ENCODE results near the gene MMRN1.
"Not testable (repeated sequence)": the region's sequence is repeated elsewhere in the genome, so short reads cannot be mapped to it uniquely, and the experiment has no call there.

Gene MMRN1, protein sequence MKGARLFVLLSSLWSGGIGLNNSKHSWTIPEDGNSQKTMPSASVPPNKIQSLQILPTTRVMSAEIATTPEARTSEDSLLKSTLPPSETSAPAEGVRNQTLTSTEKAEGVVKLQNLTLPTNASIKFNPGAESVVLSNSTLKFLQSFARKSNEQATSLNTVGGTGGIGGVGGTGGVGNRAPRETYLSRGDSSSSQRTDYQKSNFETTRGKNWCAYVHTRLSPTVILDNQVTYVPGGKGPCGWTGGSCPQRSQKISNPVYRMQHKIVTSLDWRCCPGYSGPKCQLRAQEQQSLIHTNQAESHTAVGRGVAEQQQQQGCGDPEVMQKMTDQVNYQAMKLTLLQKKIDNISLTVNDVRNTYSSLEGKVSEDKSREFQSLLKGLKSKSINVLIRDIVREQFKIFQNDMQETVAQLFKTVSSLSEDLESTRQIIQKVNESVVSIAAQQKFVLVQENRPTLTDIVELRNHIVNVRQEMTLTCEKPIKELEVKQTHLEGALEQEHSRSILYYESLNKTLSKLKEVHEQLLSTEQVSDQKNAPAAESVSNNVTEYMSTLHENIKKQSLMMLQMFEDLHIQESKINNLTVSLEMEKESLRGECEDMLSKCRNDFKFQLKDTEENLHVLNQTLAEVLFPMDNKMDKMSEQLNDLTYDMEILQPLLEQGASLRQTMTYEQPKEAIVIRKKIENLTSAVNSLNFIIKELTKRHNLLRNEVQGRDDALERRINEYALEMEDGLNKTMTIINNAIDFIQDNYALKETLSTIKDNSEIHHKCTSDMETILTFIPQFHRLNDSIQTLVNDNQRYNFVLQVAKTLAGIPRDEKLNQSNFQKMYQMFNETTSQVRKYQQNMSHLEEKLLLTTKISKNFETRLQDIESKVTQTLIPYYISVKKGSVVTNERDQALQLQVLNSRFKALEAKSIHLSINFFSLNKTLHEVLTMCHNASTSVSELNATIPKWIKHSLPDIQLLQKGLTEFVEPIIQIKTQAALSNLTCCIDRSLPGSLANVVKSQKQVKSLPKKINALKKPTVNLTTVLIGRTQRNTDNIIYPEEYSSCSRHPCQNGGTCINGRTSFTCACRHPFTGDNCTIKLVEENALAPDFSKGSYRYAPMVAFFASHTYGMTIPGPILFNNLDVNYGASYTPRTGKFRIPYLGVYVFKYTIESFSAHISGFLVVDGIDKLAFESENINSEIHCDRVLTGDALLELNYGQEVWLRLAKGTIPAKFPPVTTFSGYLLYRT

DNA sequence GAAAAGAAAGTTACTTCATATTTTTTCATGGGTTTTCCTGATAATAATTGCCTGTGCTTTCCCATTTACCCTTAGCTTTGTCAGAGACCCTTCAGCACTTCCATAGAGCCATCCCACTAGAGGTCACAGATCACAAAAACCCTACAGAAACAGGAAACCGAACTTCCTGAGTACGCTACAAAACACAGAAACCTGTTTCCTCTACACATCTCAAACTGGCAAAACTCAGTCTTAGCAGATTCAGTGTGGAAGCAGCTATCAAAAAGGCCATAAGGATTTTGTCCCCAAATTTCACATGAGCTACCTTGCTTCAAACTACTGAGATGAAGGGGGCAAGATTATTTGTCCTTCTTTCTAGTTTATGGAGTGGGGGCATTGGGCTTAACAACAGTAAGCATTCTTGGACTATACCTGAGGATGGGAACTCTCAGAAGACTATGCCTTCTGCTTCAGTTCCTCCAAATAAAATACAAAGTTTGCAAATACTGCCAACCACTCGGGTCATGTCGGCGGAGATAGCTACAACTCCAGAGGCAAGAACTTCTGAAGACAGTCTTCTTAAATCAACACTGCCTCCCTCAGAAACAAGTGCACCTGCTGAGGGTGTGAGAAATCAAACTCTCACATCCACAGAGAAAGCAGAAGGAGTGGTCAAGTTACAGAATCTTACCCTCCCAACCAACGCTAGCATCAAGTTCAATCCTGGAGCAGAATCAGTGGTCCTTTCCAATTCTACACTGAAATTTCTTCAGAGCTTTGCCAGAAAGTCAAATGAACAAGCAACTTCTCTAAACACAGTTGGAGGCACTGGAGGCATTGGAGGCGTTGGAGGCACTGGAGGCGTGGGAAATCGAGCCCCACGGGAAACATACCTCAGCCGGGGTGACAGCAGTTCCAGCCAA lies at the start of gene MMRN1:
MMRN1 (plus strand) TSS at position 206 of the 902 bp plus-strand sequence; CDS start at position 324, 118 bp downstream.
- in situ Hi-C loops (cut with MboI; ENCODE audit: low sequenced_read_pairs) = no loop called here

DNA sequence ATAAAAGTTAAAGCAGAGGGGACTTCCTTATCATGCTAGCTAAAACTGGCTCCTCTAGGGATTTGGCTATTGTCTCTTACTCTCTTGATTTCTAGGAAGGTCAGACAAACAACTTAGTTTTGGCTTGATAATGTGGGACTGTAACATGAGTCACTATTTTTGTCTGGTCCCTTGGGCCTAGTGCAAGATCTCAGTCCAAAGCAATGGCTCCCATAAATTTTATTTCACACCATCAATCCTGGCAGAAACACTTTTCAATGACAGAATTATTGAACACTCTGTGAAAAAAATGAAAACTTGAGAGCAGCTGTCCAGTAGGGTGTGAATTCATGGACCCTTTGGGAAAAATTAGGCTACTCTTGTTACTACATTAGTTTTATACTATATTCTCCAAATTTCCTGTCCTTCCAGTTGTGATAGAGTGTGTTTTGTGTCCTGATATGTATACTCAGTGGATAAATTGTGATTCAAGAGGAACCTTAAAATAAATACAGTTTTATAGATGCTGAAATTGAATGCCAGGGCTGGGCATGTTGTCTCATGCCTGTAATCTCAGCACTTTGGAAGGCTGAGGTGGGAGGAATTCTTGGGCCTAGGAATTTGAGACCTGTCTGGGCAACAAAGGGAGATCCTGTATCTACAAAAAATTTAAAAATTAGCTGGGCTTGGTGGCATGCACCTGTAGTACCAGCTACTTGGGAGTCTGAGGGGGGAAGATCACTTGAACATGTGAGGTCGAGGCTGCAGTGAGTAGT lies 46.9 kb upstream of the MMRN1 start:
- in situ Hi-C loops (cut with MboI; ENCODE audit: low sequenced_read_pairs) = no loop called here

DNA sequence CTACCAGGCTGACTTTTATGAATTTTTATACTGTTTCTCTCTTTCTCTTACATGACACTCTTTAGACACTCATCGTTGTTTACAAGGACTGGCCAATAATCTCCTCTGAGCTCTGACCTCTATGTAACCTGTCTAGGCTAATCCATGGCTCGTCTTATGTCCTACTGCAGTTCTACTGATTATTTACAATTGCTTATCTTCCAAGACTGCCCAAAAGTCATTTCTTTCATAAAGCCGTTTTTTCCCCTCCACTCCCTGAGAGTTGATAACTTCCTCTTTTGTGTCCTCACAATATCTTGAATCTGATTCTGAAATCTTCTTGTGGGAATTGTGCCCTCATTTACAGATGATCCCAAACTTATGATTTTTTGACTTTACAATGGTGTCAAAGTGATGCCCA lies 39.4 kb upstream of the MMRN1 start:
- in situ Hi-C loops (cut with MboI; ENCODE audit: low sequenced_read_pairs) = no loop called here

DNA sequence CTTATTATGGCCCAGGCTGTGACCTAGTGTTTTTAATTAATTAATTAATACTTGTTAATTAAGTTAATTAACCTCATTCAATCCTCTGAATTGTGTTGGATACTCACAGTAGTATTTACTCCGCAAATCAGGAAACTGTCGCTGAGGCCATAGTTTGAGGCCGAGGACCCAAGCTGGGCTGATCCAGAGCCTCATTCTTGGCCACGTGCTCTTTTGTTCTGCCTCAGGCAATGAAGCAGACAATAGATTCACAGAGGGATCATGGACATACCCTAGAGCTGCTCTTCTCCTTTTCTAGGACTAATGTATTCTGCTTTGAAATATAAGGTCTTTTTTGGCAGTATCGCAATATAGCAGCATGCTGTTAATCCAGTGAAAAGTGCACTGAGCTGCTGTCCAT lies 33.7 kb upstream of the MMRN1 start:
- in situ Hi-C loops (cut with MboI; ENCODE audit: low sequenced_read_pairs) = no loop called here

DNA sequence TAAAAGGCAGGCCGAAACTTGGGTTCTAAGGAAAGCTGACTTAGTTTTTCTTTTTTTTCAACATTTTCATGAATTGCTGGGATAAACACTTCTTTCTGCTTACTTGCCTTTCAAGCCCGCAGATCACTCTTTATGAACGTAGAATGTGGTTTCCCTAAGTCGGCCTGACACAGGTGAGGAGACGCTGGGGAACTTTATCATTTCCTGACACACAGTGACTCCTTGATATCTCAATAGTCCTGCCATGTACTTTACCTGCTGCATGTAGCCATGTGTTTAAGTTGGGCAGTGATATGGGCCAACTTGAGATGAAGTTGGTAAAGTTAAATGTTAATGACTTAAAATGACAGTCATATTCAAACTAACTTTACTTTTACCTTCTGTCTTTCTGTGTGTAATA lies 31.1 kb upstream of the MMRN1 start:
- in situ Hi-C loops (cut with MboI; ENCODE audit: low sequenced_read_pairs) = no loop called here

DNA sequence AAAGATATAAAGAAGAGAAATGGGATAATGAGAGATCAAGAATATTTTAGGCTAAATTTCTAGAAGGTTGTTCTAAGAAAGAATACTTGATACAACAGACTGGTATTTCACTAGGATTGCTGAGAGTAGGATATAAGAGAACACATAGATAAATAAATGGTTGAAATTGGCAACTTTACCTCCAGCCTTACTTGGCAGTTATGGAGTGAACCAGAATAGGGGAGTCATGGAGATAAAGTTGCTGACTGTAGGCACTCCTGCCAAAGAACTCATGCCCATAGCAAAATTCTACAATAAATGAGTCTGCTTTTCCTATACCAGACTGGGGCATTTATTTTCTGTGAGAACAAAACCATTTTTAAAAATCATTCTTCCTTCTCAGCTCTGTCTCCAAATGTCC lies 26.4 kb upstream of the MMRN1 start:
- in situ Hi-C loops (cut with MboI; ENCODE audit: low sequenced_read_pairs) = no loop called here

DNA sequence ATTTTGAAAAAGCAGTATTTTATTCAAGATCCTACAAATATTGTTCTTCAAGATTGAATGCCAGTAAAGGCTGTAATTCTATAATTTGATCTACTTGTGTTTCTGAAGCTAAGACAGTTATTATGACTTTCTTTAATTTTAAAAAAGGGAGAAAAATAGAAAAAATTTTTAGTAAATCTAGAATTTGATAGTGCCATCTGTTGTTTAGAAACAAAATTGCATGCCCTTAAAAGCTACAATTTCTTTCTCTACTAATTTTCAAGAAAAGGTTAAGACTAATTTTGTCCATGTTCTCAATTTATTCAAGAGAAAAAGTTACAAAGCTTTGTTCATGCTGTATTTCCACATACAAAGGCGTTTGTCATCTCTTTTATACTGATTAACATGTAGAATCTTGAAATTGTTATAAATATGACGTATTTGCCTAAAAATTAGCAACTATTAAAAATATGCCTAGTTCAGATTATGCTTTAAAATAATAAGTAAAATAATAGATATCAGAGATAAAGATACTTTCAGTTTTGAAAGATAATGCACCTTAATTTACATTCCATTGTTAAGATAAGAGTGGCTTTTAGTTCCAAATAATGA lies 25.6 kb upstream of the MMRN1 start:
- in situ Hi-C loops (cut with MboI; ENCODE audit: low sequenced_read_pairs) = no loop called here

DNA sequence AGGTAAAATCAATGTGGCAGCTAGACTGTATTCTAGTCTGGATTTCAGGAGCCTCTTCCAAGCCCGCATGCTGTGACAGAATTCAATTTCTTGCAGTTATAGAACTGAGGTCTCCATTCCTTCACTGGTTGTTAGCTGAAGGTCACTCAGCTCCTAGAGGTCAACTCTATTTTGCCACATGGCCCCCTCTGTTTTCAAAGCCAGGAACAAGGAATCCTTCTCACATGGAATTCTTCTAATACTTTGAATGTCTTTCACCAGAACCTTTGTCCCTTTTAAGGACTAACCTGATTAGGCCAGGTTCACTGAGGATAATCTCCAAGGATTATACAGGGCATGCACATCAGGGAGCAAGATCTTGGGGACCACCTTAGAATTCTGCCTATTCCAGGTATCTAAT lies 23.4 kb upstream of the MMRN1 start:
- in situ Hi-C loops (cut with MboI; ENCODE audit: low sequenced_read_pairs) = no loop called here

DNA sequence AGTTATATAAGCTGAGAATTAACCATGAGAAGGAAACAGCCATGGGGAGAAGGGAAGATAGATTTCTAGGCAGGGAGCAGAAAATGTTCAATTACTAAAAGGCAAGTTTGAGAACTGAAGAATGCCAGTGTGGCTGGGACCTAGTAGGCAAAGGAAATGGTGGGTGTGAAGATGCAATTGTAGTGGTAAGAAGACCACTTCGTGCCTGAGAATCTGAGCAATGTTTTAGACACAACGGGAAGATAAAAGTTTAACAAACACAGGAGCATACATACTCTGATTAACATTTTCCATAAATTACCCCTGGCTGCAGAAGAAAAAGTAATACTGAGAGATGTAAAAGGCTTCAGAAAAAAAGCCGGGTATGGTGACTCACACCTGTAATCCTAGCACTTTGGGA lies 18.1 kb upstream of the MMRN1 start:
- in situ Hi-C loops (cut with MboI; ENCODE audit: low sequenced_read_pairs) = no loop called here

DNA sequence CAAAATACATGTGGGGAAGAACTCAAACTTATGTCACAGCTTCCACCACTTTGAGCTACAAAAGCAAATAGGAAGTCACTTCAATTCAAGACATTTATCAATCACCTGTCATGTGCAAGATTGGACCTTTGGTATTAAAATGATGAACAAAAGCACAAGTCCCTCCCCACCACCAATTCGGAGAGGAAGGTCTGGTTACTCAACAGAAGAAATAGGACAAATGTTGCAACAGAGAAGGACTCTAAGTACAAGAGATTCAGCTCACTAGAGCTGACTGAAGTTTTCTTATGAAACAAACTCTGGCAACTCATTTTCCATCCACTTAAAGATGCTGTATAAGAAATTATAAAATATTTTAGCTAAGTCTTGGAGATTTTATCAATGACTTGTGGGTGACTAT lies 16.0 kb upstream of the MMRN1 start:
- in situ Hi-C loops (cut with MboI; ENCODE audit: low sequenced_read_pairs) = no loop called here

DNA sequence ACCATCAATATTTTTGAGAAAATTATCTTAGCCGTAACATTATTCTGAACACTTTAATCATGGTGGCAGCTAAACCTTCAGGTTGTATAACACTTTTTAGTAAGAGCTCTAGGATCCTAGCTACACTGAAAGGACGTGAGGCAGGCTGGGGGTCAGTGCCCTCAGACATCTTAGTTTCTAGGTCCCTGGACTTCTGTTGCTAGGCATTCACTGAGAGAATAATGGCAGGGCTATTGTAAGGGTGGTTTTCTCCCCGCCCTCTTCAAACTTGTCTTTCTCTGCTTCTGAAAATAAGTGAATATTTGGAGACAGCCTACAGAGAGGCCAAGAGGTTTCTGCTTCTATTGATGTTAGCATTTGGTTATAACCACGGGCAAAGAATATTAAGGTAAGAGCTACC lies 15.4 kb upstream of the MMRN1 start:
- in situ Hi-C loops (cut with MboI; ENCODE audit: low sequenced_read_pairs) = no loop called here

DNA sequence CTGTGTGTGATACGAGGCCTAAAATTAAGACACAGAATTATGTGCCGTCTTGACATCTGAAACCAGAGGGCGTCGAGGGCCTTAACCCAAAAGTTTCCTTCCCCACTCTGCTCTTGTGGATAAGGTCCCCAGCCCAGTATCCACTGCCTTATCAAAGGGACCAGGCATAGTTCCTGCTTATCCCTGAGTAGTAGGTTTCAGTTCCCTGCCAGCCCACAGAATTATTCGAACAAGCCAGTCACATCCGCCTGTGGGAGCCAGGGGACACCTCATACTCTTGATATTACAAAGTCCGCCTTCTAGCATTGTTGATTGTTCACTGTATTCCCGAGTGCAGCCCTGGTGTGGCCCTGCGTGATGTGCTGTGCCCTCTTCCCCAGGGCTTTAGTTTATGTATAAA lies 5.4 kb upstream of the MMRN1 start:
- in situ Hi-C loops (cut with MboI; ENCODE audit: low sequenced_read_pairs) = no loop called here

DNA sequence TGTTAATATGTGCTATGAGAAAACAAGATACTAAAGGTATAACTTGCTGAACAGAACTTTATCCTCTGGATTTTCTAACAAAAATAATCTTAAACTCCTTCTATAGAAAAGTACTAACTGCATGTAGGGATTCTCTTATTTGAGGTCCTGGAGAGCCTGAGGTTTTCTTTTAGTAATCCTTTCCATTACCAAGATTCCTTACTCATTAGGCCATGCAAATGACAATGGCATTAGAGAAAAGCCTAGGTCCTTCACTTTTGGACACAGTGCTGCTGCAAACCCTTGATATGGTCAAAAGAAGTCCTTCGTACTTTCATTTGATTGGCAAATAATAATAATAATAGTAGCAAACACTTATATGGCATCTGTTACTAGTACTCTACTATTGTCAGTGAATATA lies 3.2 kb downstream of the MMRN1 start:
- in situ Hi-C loops (cut with MboI; ENCODE audit: low sequenced_read_pairs) = no loop called here

DNA sequence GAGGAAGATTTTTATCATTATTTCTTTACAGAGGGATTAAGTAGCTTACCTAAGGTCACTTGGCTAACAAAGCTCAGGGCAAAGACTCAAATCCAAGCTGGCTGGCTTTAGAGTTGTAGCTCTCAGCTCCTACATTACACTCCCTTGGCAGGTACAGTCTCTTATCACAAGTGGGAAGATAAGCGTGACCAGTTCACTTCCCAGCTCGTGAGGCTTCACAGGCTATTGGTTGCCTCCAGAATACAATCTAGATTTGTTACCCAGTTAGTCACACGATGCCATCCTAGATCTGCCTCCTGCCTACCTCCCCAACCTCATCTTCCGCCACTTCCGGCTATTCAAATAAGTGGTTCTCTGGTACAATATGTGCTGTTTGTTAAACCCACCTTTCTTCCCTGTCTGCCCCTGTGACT lies 3.7 kb downstream of the MMRN1 start:
- in situ Hi-C loops (cut with MboI; ENCODE audit: low sequenced_read_pairs) = no loop called here

DNA sequence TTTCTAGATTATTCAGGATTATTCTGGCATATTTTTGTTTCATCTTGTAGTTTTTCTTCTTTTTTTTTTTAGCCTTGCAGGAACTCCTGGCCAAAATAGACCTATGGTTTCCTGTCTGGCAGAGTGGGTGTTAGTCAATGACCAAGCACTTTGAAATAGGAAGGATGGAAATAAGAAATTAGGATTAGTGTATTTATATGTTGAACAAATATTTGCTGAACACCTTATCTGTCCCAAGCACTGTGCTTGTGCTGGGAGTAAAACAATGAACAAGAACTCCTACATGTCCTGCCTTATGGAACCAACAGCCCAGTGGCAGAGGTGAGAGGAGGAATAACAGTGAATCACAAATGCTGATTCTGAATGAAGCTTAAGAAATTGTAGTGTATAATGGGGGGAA lies 4.5 kb downstream of the MMRN1 start:
- in situ Hi-C loops (cut with MboI; ENCODE audit: low sequenced_read_pairs) = no loop called here

DNA sequence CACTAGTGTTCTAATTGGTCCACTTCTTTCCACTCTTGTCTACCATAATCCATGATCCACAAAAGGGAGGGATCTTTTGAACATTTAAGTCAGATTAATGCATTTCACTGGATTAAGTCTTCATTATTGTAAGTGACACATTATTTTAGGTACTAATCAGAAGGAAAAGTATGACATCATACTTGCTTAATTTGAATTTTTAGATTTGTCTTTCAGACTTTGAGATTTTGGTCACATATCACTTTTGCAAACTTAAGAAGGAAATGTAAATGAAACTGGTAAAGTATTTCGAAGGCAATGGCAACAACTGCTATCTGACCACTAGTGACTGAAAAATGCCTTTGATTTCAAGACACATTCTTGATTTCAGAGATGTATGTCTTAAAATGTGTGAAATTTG lies 5.2 kb downstream of the MMRN1 start:
- in situ Hi-C loops (cut with MboI; ENCODE audit: low sequenced_read_pairs) = no loop called here

DNA sequence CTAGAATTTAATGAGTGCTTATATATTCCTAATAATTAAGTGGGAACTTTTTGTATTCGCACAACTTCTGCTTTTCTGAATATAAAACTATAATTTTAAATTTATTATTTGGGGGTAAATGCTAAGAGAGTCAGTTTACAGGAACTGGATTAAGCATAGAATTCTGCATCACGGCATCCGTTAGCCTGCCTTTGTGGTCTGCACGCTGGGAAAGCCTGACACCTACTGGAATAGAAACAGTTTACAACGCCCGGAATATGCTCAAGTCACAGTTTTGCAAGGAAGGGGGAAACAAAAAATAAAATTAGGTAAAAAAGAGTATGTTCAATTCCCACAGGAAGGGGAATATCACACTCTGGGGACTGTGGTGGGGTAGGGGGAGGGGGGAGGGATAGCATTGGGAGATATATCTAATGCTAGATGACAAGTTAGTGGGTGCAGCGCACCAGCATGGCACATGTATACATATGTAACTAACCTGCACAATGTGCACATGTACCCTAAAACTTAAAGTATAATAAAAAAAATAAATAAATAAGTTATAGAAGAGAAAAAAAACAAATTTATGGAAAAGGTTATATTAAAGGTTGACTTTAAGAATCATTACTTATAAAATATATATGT lies 7.3 kb downstream of the MMRN1 start:
- in situ Hi-C loops (cut with MboI; ENCODE audit: low sequenced_read_pairs) = not testable (repeated sequence)

DNA sequence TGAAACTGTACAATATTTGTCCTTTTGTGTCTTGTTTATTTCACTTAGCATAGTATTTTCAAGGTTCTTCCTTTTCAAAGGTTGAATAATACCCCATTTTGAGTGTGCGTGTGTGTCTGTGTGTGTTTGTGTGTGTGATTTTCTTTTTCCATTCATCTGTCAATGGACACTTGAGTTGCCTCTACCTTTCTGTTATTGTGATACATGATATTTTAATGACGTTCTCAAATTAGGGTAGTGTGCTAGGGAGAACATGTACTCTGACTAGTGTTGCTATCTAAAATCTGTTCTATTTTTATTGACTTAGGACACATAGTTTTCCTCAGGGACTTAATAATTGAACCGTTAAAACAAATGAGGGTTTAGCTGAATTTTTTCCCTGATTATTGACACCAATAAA lies 9.9 kb downstream of the MMRN1 start:
- in situ Hi-C loops (cut with MboI; ENCODE audit: low sequenced_read_pairs) = no loop called here

DNA sequence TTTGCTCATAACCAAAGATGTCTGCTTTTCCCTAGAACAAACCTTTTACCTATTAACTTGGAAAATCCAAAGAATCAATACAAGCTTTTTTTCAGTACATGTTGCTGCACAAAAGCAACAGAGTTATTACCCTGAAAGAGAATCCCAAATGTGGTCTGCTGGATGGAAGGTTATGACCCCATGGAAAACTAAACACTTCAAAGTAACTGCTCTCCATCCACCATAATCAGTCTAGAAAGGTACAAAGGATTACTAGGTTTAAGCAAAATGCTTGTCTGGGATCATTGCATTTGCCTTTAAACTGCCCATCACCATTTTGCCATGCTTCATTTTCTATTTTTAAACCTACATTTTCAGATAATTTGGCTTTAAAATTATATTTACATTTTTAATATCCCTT lies 11.7 kb downstream of the MMRN1 start:
- in situ Hi-C loops (cut with MboI; ENCODE audit: low sequenced_read_pairs) = no loop called here

All from hTERT RPE-1 (cell line).